IPS-18a (cell line): Measurements from ENCODE around the gene CDYL.

Experiments
- H3K27ac ChIP-seq: one replicate; pipeline ENCODE4 v1.5.1; 2013; ENCODE audit warnings: low read length
- H3K27me3 ChIP-seq: one replicate; pipeline ENCODE4 v1.6.1; 2013; ENCODE audit warnings: mild to moderate bottlenecking, low read length; ENCODE audit not compliant: control insufficient read depth, insufficient read depth
- H3K36me3 ChIP-seq: one replicate; pipeline ENCODE4 v1.6.1; 2013; ENCODE audit warnings: low read depth, low read length; ENCODE audit not compliant: control insufficient read depth
- H3K4me1 ChIP-seq: one replicate; pipeline ENCODE4 v1.6.1; 2013; ENCODE audit warnings: low read depth, low read length; ENCODE audit not compliant: control insufficient read depth
- H3K4me3 ChIP-seq: one replicate; pipeline ENCODE4 v1.5.1; 2013; ENCODE audit warnings: low read length
- H3K9ac ChIP-seq: one replicate; pipeline ENCODE4 v1.6.1; 2013; ENCODE audit warnings: mild to moderate bottlenecking, low read length, moderate library complexity
- H3K9me3 ChIP-seq: one replicate; pipeline ENCODE4 v1.6.1; 2013; ENCODE audit warnings: low read depth, low read length; ENCODE audit not compliant: control insufficient read depth

The CDYL gene

GRCh38 chr6:4903751-4904370 is 127.7 kb downstream of the CDYL start:
- H3K4me1 ChIP-seq, result no peaks in the 10 kb centered on the region
- H3K9ac ChIP-seq, result no peak overlapping the region
- H3K4me3 ChIP-seq, result no peak overlapping the region
- no peaks in the 10 kb centered on the region for H3K9me3 ChIP-seq
- H3K27me3 ChIP-seq, result no peaks in the 10 kb centered on the region
- peaks cover 4% of the 10 kb centered on the region for H3K36me3 ChIP-seq
- no peak overlapping the region for H3K27ac ChIP-seq

- H3K36me3 ChIP-seq, result peaks cover 5% of the 10 kb centered on the region
- H3K9ac ChIP-seq, result no peak overlapping the region
- no peak overlapping the region for H3K4me3 ChIP-seq
- no peak overlapping the region for H3K27ac ChIP-seq
- no peaks in the 10 kb centered on the region for H3K4me1 ChIP-seq
- H3K27me3 ChIP-seq, result no peaks in the 10 kb centered on the region
- H3K9me3 ChIP-seq, result no peaks in the 10 kb centered on the region
These were observed 128.3 kb downstream of the CDYL start for GRCh38 chr6:4904461-4905025.

- Histone ChIP-seq H3K9ac (no peak overlapping the region), H3K27ac (no peak overlapping the region), H3K9me3 (no peaks in the 10 kb centered on the region), H3K4me1 (no peaks in the 10 kb centered on the region), H3K36me3 (peaks cover 5% of the 10 kb centered on the region), H3K27me3 (no peaks in the 10 kb centered on the region), H3K4me3 (no peak overlapping the region)
These were observed 129.6 kb downstream of the CDYL start for GRCh38 chr6:4905826-4906225.

GRCh38 chr6:4906293-4907276 is 130.4 kb downstream of the CDYL start:
- no peak overlapping the region for H3K4me3 ChIP-seq

GRCh38 chr6:4907602-4908001 is 131.4 kb downstream of the CDYL start:
- H3K9me3 ChIP-seq, result no peaks in the 10 kb centered on the region
- no peaks in the 10 kb centered on the region for H3K27me3 ChIP-seq
- H3K36me3 ChIP-seq, result peaks cover 5% of the 10 kb centered on the region
- peaks cover 5% of the 10 kb centered on the region for H3K4me1 ChIP-seq
- H3K9ac ChIP-seq, result no peak overlapping the region
- H3K4me3 ChIP-seq, result no peak overlapping the region
- no peak overlapping the region for H3K27ac ChIP-seq

More at GRCh38 chr6:4906293-4907276, 130.4 kb downstream of the CDYL start:
- Histone ChIP-seq H3K9ac (no peak overlapping the region), H3K36me3 (peaks cover 5% of the 10 kb centered on the region), H3K27ac (no peak overlapping the region), H3K27me3 (no peaks in the 10 kb centered on the region), H3K9me3 (no peaks in the 10 kb centered on the region), H3K4me1 (no peaks in the 10 kb centered on the region)

GRCh38 chr6:4908062-4908461 is 131.9 kb downstream of the CDYL start:
- Histone ChIP-seq H3K4me1 (peaks cover 9% of the 10 kb centered on the region), H3K36me3 (peaks cover 5% of the 10 kb centered on the region), H3K4me3 (no peak overlapping the region), H3K27me3 (no peaks in the 10 kb centered on the region), H3K9ac (no peak overlapping the region), H3K27ac (no peak overlapping the region), H3K9me3 (no peaks in the 10 kb centered on the region)

- H3K36me3 ChIP-seq, result peaks cover 5% of the 10 kb centered on the region
- no peaks in the 10 kb centered on the region for H3K27me3 ChIP-seq
- H3K9ac ChIP-seq, result no peak overlapping the region
- no peaks in the 10 kb centered on the region for H3K9me3 ChIP-seq
- H3K4me3 ChIP-seq, result no peak overlapping the region
- peaks cover 16% of the 10 kb centered on the region for H3K4me1 ChIP-seq
- no peak overlapping the region for H3K27ac ChIP-seq
These were observed 133.0 kb downstream of the CDYL start for GRCh38 chr6:4909063-4909706.

GRCh38 chr6:4910037-4910760 is 134.0 kb downstream of the CDYL start:
- H3K9me3 ChIP-seq, result no peaks in the 10 kb centered on the region
- H3K27ac ChIP-seq, result no peak overlapping the region
- H3K27me3 ChIP-seq, result no peaks in the 10 kb centered on the region
- peaks cover 5% of the 10 kb centered on the region for H3K36me3 ChIP-seq
- H3K4me1 ChIP-seq, result peaks cover 16% of the 10 kb centered on the region
- H3K4me3 ChIP-seq, result no peak overlapping the region
- no peak overlapping the region for H3K9ac ChIP-seq

- peaks cover 5% of the 10 kb centered on the region for H3K36me3 ChIP-seq
- no peak overlapping the region for H3K4me3 ChIP-seq
- no peak overlapping the region for H3K27ac ChIP-seq
- peaks cover 16% of the 10 kb centered on the region for H3K4me1 ChIP-seq
- no peaks in the 10 kb centered on the region for H3K27me3 ChIP-seq
- no peak overlapping the region for H3K9ac ChIP-seq
- H3K9me3 ChIP-seq, result no peaks in the 10 kb centered on the region
These were observed 136.4 kb downstream of the CDYL start for GRCh38 chr6:4912559-4912958.

GRCh38 chr6:4913705-4914419 is 137.7 kb downstream of the CDYL start:
- no peaks in the 10 kb centered on the region for H3K27me3 ChIP-seq
- no peak overlapping the region for H3K9ac ChIP-seq
- H3K9me3 ChIP-seq, result no peaks in the 10 kb centered on the region
- H3K4me3 ChIP-seq, result no peak overlapping the region
- H3K4me1 ChIP-seq, result peaks cover 16% of the 10 kb centered on the region
- no peak overlapping the region for H3K27ac ChIP-seq
- peaks cover under 1% of the 10 kb centered on the region for H3K36me3 ChIP-seq
